Measurements from ENCODE around the gene ACVR1. TPM values are rescaled to one million over a fixed set of nuclear protein-coding genes. Genes with fewer than 3 reads are reported as not detected.

Gene ACVR1
- total RNA-seq, 1 experiment from 2014 or later, result 71.3 TPM

GRCh38 chr2:157871415-157871814 is 4.7 kb downstream of the ACVR1 start:
- peaks cover 44% of the 10 kb centered on the region for H3K36me3 Mint-ChIP-seq (ENCODE audit: insufficient read depth, unreplicated experiment)
- no TSS peak for BruUV-seq (replicated peaks)
- H3K27me3 Mint-ChIP-seq (ENCODE audit: unreplicated experiment), result no peaks in the 10 kb centered on the region
- CTCF ChIA-PET, result interaction anchor here (1.2 kb wide), 1 partner anchor 15 kb away, joined by 5 read pairs; no protein-coding TSS in a partner anchor
- peaks cover 83% of the 10 kb centered on the region for H3K4me1 Mint-ChIP-seq (ENCODE audit: low read depth, unreplicated experiment)
- H3K4me3 Mint-ChIP-seq (ENCODE audit: low read depth, unreplicated experiment), result no peak overlapping the region
- intact Hi-C loops (cut with micrococcal nuclease; ENCODE audit: unreplicated experiment), result loop anchor here (5.0 kb wide), 1 partner anchor 34 kb away; no protein-coding TSS in a partner anchor
- H3K27ac Mint-ChIP-seq (ENCODE audit: unreplicated experiment), result no peak overlapping the region
- TF ChIP-seq, protein P1, sequence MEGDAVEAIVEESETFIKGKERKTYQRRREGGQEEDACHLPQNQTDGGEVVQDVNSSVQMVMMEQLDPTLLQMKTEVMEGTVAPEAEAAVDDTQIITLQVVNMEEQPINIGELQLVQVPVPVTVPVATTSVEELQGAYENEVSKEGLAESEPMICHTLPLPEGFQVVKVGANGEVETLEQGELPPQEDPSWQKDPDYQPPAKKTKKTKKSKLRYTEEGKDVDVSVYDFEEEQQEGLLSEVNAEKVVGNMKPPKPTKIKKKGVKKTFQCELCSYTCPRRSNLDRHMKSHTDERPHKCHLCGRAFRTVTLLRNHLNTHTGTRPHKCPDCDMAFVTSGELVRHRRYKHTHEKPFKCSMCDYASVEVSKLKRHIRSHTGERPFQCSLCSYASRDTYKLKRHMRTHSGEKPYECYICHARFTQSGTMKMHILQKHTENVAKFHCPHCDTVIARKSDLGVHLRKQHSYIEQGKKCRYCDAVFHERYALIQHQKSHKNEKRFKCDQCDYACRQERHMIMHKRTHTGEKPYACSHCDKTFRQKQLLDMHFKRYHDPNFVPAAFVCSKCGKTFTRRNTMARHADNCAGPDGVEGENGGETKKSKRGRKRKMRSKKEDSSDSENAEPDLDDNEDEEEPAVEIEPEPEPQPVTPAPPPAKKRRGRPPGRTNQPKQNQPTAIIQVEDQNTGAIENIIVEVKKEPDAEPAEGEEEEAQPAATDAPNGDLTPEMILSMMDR (IDR thresholded peaks at IDR 0.05; ENCODE audit: unreplicated experiment), result no peak
- DNase-seq, result no peak
- H3K9me3 Mint-ChIP-seq (ENCODE audit: low read depth, unreplicated experiment), result no peaks in the 10 kb centered on the region

DNA sequence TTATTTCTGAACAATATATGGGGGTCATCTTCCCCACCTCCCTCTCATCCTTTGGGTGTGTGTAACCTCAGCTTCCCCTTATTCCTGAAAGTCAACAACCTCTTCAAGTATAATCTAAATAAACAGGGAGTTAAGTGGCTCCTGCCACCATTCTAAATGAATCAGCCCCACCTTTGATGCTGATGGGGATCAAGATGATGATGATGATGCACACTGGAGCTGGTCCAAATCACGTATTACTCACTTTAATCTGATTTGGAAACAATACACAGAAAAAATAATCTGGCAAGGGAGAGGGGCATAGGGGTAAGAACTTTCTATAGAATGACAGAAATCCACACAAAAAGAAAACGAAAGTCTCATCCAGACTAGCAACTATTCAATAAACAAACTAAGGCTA is 7.1 kb downstream of the ACVR1 start:
- H3K27ac Mint-ChIP-seq (ENCODE audit: unreplicated experiment), result no peak overlapping the region
- CTCF ChIA-PET, result no interaction called here
- intact Hi-C loops (cut with micrococcal nuclease; ENCODE audit: unreplicated experiment), result no loop called here
- no peaks in the 10 kb centered on the region for H3K9me3 Mint-ChIP-seq (ENCODE audit: low read depth, unreplicated experiment)
- no peak overlapping the region for H3K4me3 Mint-ChIP-seq (ENCODE audit: low read depth, unreplicated experiment)
- H3K36me3 Mint-ChIP-seq (ENCODE audit: insufficient read depth, unreplicated experiment), result peaks cover 32% of the 10 kb centered on the region
- peaks cover 94% of the 10 kb centered on the region for H3K4me1 Mint-ChIP-seq (ENCODE audit: low read depth, unreplicated experiment)
- no peak for DNase-seq
- TF ChIP-seq, protein P1 (IDR thresholded peaks at IDR 0.05; ENCODE audit: unreplicated experiment), result no peak
- no peaks in the 10 kb centered on the region for H3K27me3 Mint-ChIP-seq (ENCODE audit: unreplicated experiment)
- no TSS peak for BruUV-seq (replicated peaks)

DNA sequence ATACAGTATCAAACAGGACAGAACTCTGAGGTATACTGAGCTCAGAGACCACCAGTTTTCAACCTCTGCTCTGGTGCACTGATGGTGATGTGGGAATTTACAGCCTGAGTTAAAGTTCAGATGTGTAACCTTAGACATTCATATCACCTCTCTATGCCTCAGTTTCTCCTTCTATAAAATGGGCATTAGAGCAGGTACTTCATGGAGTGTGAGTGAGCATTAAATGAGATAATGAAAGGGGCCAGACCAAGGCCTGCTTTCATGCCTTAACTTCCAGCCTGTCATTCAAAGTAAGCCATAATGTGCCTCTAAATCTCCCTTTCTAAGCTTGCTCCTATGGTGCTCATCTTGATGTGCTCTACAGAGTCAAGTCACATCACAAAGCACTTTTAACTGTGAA is 8.4 kb downstream of the ACVR1 start:
- no peaks in the 10 kb centered on the region for H3K9me3 Mint-ChIP-seq (ENCODE audit: low read depth, unreplicated experiment)
- H3K27ac Mint-ChIP-seq (ENCODE audit: unreplicated experiment), result no peak overlapping the region
- peaks cover 23% of the 10 kb centered on the region for H3K36me3 Mint-ChIP-seq (ENCODE audit: insufficient read depth, unreplicated experiment)
- TF ChIP-seq, protein P1 (IDR thresholded peaks at IDR 0.05; ENCODE audit: unreplicated experiment), result no peak
- no peaks in the 10 kb centered on the region for H3K27me3 Mint-ChIP-seq (ENCODE audit: unreplicated experiment)
- CTCF ChIA-PET, result interaction anchor here (0.7 kb wide), 1 partner anchor 1112 kb away, joined by 3 read pairs; no protein-coding TSS in a partner anchor
- no peak for DNase-seq
- H3K4me1 Mint-ChIP-seq (ENCODE audit: low read depth, unreplicated experiment), result peaks cover 81% of the 10 kb centered on the region
- intact Hi-C loops (cut with micrococcal nuclease; ENCODE audit: unreplicated experiment), result no loop called here
- no peak overlapping the region for H3K4me3 Mint-ChIP-seq (ENCODE audit: low read depth, unreplicated experiment)
- no TSS peak for BruUV-seq (replicated peaks)

GRCh38 chr2:157866666-157867642 is 9.2 kb downstream of the ACVR1 start:
- no peaks in the 10 kb centered on the region for H3K9me3 Mint-ChIP-seq (ENCODE audit: low read depth, unreplicated experiment)
- DNase-seq, result no peak
- peaks cover 74% of the 10 kb centered on the region for H3K4me1 Mint-ChIP-seq (ENCODE audit: low read depth, unreplicated experiment)
- peak overlapping the region; percentile 5 for H3K4me3 Mint-ChIP-seq (ENCODE audit: low read depth, unreplicated experiment)
- H3K27me3 Mint-ChIP-seq (ENCODE audit: unreplicated experiment), result no peaks in the 10 kb centered on the region
- BruUV-seq (replicated peaks), result no TSS peak
- CTCF ChIA-PET, result interaction anchor here (0.6 kb wide), 1 partner anchor 12 kb away, joined by 3 read pairs; no protein-coding TSS in a partner anchor
- intact Hi-C loops (cut with micrococcal nuclease; ENCODE audit: unreplicated experiment), result no loop called here
- TF ChIP-seq, protein P1 (IDR thresholded peaks at IDR 0.05; ENCODE audit: unreplicated experiment), result no peak
- peaks cover 23% of the 10 kb centered on the region for H3K36me3 Mint-ChIP-seq (ENCODE audit: insufficient read depth, unreplicated experiment)
- peak overlapping the region; percentile 2 for H3K27ac Mint-ChIP-seq (ENCODE audit: unreplicated experiment)

Data from Calu3 (cell line).